ENCODE measurements around the gene ELL2.

Gene ELL2

DNA sequence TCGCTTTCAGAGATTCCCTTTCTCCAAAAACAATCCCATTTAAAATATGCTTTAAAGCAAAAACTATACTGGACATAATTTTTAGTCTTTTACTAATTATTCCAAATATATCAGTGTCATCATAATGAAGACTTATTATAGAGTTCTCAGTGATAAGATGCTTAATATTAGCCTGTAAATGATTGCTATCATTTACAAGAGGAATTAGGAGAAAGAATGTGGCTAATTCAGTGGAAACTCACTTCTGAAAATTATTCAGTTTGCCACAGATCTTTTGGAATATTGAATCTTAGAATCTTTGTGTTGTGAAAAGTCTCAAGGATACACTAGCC is 114.4 kb downstream of the ELL2 start:
- no peak for TF ChIP-seq TOX (CRISPR knock-in tag; IDR thresholded peaks at IDR 0.05; ENCODE audit: borderline replicate concordance)
- no peak for TF ChIP-seq ZC3H10 (CRISPR knock-in tag; IDR thresholded peaks at IDR 0.05)
- no peak for TF ChIP-seq GLIS3 (CRISPR knock-in tag; IDR thresholded peaks at IDR 0.05)
- no peak for TF ChIP-seq SNAI2 (CRISPR knock-in tag; IDR thresholded peaks at IDR 0.05)
- TF ChIP-seq, protein P1, sequence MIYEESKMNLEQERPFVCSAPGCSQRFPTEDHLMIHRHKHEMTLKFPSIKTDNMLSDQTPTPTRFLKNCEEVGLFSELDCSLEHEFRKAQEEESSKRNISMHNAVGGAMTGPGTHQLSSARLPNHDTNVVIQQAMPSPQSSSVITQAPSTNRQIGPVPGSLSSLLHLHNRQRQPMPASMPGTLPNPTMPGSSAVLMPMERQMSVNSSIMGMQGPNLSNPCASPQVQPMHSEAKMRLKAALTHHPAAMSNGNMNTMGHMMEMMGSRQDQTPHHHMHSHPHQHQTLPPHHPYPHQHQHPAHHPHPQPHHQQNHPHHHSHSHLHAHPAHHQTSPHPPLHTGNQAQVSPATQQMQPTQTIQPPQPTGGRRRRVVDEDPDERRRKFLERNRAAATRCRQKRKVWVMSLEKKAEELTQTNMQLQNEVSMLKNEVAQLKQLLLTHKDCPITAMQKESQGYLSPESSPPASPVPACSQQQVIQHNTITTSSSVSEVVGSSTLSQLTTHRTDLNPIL (CRISPR knock-in tag; IDR thresholded peaks at IDR 0.05; ENCODE audit: low read depth): no peak
- TF ChIP-seq, protein P2, sequence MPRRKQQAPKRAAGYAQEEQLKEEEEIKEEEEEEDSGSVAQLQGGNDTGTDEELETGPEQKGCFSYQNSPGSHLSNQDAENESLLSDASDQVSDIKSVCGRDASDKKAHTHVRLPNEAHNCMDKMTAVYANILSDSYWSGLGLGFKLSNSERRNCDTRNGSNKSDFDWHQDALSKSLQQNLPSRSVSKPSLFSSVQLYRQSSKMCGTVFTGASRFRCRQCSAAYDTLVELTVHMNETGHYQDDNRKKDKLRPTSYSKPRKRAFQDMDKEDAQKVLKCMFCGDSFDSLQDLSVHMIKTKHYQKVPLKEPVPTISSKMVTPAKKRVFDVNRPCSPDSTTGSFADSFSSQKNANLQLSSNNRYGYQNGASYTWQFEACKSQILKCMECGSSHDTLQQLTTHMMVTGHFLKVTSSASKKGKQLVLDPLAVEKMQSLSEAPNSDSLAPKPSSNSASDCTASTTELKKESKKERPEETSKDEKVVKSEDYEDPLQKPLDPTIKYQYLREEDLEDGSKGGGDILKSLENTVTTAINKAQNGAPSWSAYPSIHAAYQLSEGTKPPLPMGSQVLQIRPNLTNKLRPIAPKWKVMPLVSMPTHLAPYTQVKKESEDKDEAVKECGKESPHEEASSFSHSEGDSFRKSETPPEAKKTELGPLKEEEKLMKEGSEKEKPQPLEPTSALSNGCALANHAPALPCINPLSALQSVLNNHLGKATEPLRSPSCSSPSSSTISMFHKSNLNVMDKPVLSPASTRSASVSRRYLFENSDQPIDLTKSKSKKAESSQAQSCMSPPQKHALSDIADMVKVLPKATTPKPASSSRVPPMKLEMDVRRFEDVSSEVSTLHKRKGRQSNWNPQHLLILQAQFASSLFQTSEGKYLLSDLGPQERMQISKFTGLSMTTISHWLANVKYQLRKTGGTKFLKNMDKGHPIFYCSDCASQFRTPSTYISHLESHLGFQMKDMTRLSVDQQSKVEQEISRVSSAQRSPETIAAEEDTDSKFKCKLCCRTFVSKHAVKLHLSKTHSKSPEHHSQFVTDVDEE (CRISPR knock-in tag; IDR thresholded peaks at IDR 0.05): no peak
- TF ChIP-seq, protein P3, sequence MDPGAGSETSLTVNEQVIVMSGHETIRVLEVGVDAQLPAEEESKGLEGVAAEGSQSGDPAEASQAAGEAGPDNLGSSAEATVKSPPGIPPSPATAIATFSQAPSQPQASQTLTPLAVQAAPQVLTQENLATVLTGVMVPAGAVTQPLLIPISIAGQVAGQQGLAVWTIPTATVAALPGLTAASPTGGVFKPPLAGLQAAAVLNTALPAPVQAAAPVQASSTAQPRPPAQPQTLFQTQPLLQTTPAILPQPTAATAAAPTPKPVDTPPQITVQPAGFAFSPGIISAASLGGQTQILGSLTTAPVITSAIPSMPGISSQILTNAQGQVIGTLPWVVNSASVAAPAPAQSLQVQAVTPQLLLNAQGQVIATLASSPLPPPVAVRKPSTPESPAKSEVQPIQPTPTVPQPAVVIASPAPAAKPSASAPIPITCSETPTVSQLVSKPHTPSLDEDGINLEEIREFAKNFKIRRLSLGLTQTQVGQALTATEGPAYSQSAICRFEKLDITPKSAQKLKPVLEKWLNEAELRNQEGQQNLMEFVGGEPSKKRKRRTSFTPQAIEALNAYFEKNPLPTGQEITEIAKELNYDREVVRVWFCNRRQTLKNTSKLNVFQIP (CRISPR knock-in tag; IDR thresholded peaks at IDR 0.05; ENCODE audit: borderline replicate concordance, low read depth): no peak
- no peak for TF ChIP-seq CSDC2 (CRISPR knock-in tag; IDR thresholded peaks at IDR 0.05)
- TF ChIP-seq PPARA (CRISPR knock-in tag; IDR thresholded peaks at IDR 0.05; ENCODE audit: borderline replicate concordance): no peak
- no peak for TF ChIP-seq ZNF8 (CRISPR knock-in tag; IDR thresholded peaks at IDR 0.05)
- TF ChIP-seq ESRRG (CRISPR knock-in tag; IDR thresholded peaks at IDR 0.05): no peak
- TF ChIP-seq ZNF70 (CRISPR knock-in tag; IDR thresholded peaks at IDR 0.05): no peak
- no peak for TF ChIP-seq BACH2 (CRISPR knock-in tag; IDR thresholded peaks at IDR 0.05; ENCODE audit: borderline replicate concordance)
- ATAC-seq: no peak

DNA sequence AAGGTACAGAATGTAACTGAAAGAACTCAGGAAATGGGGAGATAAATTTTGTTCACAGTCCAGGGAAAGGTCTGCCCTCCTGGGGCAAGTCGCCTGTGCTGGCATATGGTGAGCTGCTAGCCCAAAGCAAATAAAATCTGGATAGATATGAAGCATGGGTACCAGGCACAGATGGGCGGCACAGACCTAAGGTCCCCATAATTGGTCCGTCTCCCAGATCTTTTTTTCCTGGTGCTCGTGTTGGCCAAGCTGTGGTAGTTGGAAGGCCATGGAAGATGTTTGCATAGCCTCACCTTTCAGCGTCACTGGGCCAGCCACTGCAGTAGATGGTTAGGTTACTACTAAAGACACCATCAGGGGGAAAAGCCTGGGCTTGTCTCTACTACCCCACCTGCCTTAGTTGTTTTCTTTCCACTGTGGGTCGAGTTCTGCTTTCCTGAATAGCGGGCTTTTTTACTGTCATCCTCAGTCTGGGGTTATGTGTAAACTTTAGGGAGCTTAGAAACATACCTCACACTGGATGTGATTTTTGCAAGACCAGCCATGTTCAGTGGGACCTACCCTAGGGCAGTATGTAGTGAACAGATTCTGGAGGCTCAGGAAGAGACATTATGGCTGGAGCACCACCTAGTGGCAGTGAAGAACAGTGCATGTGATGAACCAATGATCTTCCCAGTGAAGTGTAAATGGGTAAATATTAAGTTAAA is 114.9 kb downstream of the ELL2 start:
- TF ChIP-seq ZNF70 (CRISPR knock-in tag; IDR thresholded peaks at IDR 0.05) (no peak), OSR1 (CRISPR knock-in tag; IDR thresholded peaks at IDR 0.05) (no peak), CSDC2 (CRISPR knock-in tag; IDR thresholded peaks at IDR 0.05) (no peak), ZFP3 (CRISPR knock-in tag; IDR thresholded peaks at IDR 0.05) (no peak), PPARA (CRISPR knock-in tag; IDR thresholded peaks at IDR 0.05; ENCODE audit: borderline replicate concordance) (no peak), ZNF565 (CRISPR knock-in tag; conservative IDR thresholded peaks at IDR 0.05; ENCODE audit: low read depth) (no peak), ZNF8 (CRISPR knock-in tag; IDR thresholded peaks at IDR 0.05) (no peak), SNAI2 (CRISPR knock-in tag; IDR thresholded peaks at IDR 0.05) (no peak), ARNTL (CRISPR knock-in tag; IDR thresholded peaks at IDR 0.05; ENCODE audit: borderline replicate concordance, low read depth) (no peak)

DNA sequence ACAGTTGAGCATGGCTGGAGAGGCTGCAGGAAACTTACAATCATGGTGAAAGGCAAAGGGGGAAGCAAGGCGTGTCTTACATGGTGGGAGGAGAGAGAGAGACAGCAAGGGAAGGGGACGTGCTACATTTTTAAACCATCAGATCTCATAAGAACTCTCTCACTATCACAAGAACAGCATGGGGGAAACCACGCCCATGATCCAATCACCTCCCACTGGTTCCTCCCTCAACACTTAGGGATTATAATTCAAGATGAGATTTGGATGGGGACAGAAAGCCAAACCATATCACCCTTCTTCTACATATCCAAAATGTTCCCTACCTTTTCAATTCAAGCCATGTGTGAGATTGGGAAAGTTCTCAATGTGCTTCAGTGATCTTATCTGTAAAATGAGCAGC is 116.3 kb downstream of the ELL2 start:
- TF ChIP-seq ZFP30 (CRISPR knock-in tag; IDR thresholded peaks at IDR 0.05) (no peak), SNAI2 (CRISPR knock-in tag; IDR thresholded peaks at IDR 0.05) (no peak), PPARA (CRISPR knock-in tag; IDR thresholded peaks at IDR 0.05; ENCODE audit: borderline replicate concordance) (no peak), OSR1 (CRISPR knock-in tag; IDR thresholded peaks at IDR 0.05) (no peak), ZNF8 (CRISPR knock-in tag; IDR thresholded peaks at IDR 0.05) (no peak), ZNF565 (CRISPR knock-in tag; conservative IDR thresholded peaks at IDR 0.05; ENCODE audit: low read depth) (no peak), CSDC2 (CRISPR knock-in tag; IDR thresholded peaks at IDR 0.05) (no peak), ZFP3 (CRISPR knock-in tag; IDR thresholded peaks at IDR 0.05) (no peak), ESRRG (CRISPR knock-in tag; IDR thresholded peaks at IDR 0.05) (no peak)
- TF ChIP-seq, protein P1 (CRISPR knock-in tag; IDR thresholded peaks at IDR 0.05; ENCODE audit: low read depth): no peak
- TF ChIP-seq, protein P2 (CRISPR knock-in tag; IDR thresholded peaks at IDR 0.05): no peak
- TF ChIP-seq, protein P3 (CRISPR knock-in tag; IDR thresholded peaks at IDR 0.05; ENCODE audit: borderline replicate concordance, low read depth): no peak
- TF ChIP-seq, protein P4, sequence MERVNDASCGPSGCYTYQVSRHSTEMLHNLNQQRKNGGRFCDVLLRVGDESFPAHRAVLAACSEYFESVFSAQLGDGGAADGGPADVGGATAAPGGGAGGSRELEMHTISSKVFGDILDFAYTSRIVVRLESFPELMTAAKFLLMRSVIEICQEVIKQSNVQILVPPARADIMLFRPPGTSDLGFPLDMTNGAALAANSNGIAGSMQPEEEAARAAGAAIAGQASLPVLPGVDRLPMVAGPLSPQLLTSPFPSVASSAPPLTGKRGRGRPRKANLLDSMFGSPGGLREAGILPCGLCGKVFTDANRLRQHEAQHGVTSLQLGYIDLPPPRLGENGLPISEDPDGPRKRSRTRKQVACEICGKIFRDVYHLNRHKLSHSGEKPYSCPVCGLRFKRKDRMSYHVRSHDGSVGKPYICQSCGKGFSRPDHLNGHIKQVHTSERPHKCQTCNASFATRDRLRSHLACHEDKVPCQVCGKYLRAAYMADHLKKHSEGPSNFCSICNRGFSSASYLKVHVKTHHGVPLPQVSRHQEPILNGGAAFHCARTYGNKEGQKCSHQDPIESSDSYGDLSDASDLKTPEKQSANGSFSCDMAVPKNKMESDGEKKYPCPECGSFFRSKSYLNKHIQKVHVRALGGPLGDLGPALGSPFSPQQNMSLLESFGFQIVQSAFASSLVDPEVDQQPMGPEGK (CRISPR knock-in tag; IDR thresholded peaks at IDR 0.05; ENCODE audit: borderline replicate concordance): no peak
- no peak for ATAC-seq

More for the DNA sequence above, 114.9 kb downstream of the ELL2 start:
- ATAC-seq: peak; percentile 98
